DOHH2 (cell line): ENCODE data around the gene SSTR4.

Source experiments
- CTCF ChIP-seq: fragments of 200-600 bp; sonication (generic); IDR thresholded peaks from one replicate; pipeline ENCODE4 v1.5.1; 2014; ENCODE audit warnings: antibody characterized with exemption, mild to moderate bottlenecking, low read depth, low read length; ENCODE audit not compliant: poor library complexity, severe bottlenecking
- EZH2phosphoT487 ChIP-seq: fragments of 200-600 bp; sonication (generic); IDR thresholded peaks from 2 replicates; pipeline ENCODE4 v1.6.1; 2017; ENCODE audit warnings: borderline replicate concordance, mild to moderate bottlenecking, antibody characterized with exemption, low read length, moderate library complexity, mixed read lengths

GRCh38 chr20:23068283-23068682, 33.2 kb downstream of the SSTR4 start:
- TF ChIP-seq CTCF, result no peak
- no peak for TF ChIP-seq EZH2phosphoT487
